Endometrial microvascular endothelial cells (primary cell): ENCODE measurements around the gene TMPRSS15. TPM values are rescaled to one million over a fixed set of nuclear protein-coding genes. Genes with fewer than 3 reads are reported as not detected.

Experiments used
- in situ Hi-C: cut with HindIII; loops from 2 replicates; pipeline ENCODE4 v1.10.0; 2017; ENCODE audit warnings: low sequenced_read_pairs, low pct_unique_long_range_greater_than_20kb; ENCODE audit errors: inconsistent ontology term
- total RNA-seq: library from RNA; depleted of rRNA; stranded (reverse); fragments of >200 nt; gene quantifications from one replicate; pipeline ENCODE4 v1.2.3, GENCODE V29; 2015; ENCODE audit errors: inconsistent ontology term

TMPRSS15 gene
- total RNA-seq, 1 donor from 2014 or later, result not detected

DNA sequence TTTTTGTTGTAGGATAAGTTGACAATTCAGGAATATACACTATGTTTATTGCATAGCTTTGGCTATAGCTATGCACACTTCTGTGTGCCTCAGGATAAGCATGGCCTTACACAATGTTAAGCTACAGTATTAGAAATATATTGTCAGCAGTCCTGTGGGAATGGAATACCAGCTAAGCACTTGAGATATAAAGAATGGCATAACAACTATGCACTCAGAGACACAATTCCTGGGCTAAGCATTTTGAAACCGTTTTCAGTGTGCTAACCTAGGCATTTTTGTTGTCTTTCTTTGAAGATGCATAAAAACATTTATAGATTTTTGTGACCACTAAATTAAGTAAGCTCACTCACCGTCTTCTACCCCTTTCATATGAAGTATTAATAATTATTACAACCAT, 46.8 kb downstream of the TMPRSS15 start:
- in situ Hi-C loops, result no loop called here

DNA sequence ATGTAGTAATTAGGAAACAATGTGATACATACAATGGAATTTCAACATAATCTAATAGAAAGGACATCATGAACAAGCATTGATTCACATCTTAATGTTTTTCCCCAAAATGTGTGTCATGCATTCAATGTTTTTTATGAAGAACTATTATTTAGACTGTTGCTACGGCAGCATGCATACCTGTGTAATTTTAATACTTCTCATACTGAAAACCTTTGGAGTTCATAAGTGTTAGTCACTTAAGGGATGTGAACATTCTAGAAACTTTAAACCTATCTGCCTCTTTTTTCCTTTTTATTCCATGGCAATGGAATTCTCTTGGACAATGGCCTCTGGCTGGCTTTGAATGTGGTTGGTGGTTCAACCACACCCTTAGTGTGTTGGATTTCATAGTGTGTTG, 48.6 kb downstream of the TMPRSS15 start:
- in situ Hi-C loops, result no loop called here

DNA sequence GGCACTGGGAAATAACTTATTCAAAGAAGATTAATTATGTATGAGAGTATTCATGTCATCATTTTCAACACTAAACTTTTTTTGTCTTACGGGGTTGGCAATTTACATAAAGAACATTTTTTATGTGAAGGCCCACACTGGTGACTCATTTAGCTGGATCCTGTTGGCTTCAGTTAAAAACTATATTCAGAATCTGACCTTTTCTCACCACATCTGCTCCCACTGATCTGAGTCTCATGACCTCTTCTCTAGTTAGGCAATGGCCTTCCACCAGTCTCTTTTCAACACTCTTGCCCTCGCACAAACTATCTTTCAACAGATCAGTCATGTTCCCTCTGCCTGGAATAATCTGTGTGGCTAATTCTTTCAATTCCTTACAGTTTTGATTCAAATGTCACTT, 53.4 kb downstream of the TMPRSS15 start:
- in situ Hi-C loops, result no loop called here

GRCh38 chr21:18349468-18349867, 54.1 kb downstream of the TMPRSS15 start:
- in situ Hi-C loops, result no loop called here

- in situ Hi-C loops, result no loop called here
Observed at GRCh38 chr21:18340387-18340942, 63.1 kb downstream of the TMPRSS15 start.

DNA sequence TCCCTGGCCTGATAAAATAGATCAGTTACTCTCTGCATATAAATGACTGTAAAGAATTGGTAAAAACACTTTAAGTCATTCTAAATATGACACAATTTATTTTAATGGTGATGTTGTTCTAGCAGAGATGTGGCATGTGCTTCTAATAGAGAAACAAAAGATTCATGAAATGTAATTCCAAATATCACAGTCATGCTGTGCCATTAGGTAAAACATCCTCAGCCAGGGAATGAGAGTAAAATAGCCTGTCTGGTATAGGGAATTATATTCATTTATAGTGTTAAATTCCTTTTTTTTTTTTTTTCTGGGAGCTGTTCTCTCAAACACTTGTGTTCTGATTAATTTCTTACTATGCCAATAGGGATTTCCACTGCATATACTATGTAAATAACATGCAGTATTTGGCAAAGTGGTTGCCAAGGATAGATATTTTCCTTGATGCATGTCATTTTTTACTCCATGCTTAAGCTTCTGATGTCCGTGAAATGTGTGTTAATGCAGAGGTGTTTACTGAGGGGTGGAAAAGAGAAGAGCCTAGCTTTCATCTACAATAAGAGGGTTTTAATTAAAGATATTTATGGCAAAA, 67.8 kb downstream of the TMPRSS15 start:
- in situ Hi-C loops, result no loop called here

GRCh38 chr21:18334066-18334465, 69.5 kb downstream of the TMPRSS15 start:
- in situ Hi-C loops, result no loop called here

- in situ Hi-C loops, result no loop called here
Observed at GRCh38 chr21:18318156-18318555, 85.4 kb downstream of the TMPRSS15 start.

GRCh38 chr21:18298228-18298627, 105.4 kb downstream of the TMPRSS15 start:
- in situ Hi-C loops, result no loop called here

DNA sequence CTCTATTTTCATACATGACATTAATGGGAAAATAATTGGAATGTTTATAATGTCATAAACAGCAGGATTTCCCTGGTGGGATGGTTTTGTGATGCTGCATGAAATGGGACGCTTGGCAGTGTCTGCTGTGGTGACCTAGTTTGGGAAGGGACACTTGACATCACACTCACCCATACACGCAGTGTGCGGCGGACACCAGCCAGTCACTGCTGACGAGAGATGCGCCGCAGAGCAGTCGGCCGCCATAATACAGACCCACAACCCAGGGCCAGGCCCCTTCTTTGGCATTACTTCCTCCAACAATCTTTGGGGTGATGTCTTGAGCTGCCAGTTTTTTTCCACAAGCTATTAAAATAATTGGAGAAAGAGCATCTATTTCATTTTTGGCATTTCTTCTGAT, 109.5 kb downstream of the TMPRSS15 start:
- in situ Hi-C loops, result no loop called here

- in situ Hi-C loops, result no loop called here
Observed at GRCh38 chr21:18289876-18290275, 113.7 kb downstream of the TMPRSS15 start.

GRCh38 chr21:18285379-18285778, 118.2 kb downstream of the TMPRSS15 start:
- in situ Hi-C loops, result no loop called here

- in situ Hi-C loops, result no loop called here
Observed at GRCh38 chr21:18275781-18276180, 127.8 kb downstream of the TMPRSS15 start.

GRCh38 chr21:18274370-18274769, 129.2 kb downstream of the TMPRSS15 start:
- in situ Hi-C loops, result no loop called here

- in situ Hi-C loops, result no loop called here
Observed at GRCh38 chr21:18273400-18273799, 130.2 kb downstream of the TMPRSS15 start.

- in situ Hi-C loops, result no loop called here
Observed at GRCh38 chr21:18269856-18270255, 133.7 kb downstream of the TMPRSS15 start.

DNA sequence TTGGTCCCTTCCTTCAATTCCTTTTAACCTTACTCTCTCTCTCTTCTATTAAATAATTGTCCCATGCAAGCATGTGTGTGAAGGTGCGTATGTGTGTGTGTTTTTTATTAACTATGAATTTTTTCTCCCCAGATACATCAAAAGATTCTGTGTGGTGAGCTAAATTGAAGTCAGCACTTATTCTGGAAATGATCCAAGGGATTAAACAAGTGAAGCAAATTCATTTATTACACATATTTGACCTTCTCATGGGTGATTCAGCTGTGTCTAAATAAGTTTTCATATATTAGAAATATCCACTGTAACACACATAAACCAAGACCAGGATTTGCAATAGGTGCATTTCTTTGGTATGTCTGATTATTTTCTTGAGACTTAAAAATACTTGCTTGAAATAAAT, 134.7 kb downstream of the TMPRSS15 start:
- in situ Hi-C loops, result no loop called here

DNA sequence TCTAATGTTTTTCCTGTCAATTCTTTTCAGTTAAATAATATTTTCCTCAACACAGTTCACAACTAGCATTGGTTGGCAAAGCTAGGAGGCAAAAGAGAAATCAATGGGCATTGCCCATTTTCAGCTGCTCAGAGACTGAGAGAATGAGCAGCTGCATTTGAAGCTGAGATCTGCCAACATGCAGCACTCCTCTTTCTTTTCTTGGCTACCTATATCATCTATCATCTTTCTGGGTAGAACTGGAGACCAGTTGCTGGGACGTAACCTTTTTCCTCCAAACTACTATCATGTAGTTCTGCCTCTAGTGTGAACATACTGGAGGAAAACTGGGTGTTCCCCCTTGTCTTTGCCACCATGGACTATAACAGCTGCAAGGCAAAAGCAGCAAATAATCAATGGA, 136.1 kb downstream of the TMPRSS15 start:
- in situ Hi-C loops, result no loop called here

DNA sequence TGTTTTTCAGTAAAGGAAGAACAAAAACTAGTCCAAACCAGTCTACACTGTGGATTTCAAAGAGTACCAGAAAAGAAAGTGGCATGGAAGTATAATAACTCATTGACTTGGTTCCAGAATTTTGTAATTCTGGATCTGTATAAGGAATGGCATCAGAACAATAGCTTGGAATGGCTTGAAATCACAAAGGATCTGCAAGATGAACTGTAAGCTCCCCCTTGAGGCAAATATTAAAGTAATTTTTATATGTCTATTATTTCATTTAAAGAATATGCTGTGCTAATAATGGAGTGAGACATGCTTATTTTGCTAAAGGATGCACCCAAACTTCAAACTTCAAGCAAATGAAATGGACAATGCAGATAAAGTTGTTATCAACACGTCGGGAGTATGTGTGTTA, 137.6 kb downstream of the TMPRSS15 start:
- in situ Hi-C loops, result no loop called here

- in situ Hi-C loops, result no loop called here
Observed at GRCh38 chr21:18253799-18254198, 149.8 kb downstream of the TMPRSS15 start.

GRCh38 chr21:18253221-18253620, 150.4 kb downstream of the TMPRSS15 start:
- in situ Hi-C loops, result no loop called here
